Measurements from ENCODE around the gene ZNRF1. TPM values are rescaled to one million over a fixed set of nuclear protein-coding genes. Genes with fewer than 3 reads are reported as not detected.

ZNRF1 gene
- total RNA-seq, 2 experiments from 2014 or later: 13.0 to 13.2 TPM

DNA sequence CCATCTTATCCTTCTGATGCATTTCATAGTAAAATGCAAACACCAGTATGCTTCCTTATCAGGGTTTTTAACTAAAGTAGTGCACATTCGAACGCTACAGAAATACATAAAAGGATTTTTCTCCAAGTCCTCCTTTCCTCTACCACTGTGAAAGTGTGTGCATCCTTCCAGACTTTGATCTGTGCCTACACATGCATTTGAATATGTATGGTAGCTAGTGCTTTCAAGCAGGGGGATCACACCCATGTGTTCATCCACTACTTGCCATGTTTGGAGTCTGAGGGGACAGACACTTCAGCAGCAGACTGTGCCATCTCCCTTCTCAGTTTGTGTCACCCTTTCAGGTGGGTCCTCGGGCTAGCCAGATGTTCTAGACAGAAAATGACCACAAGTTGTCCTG is 102.8 kb downstream of the ZNRF1 start:
- ChIA-PET POLR2A (interaction anchor here (0.7 kb wide), 1 partner anchor 116 kb away, joined by 3 read pairs; the partner anchor contains the start of gene WDR59), CTCF (interaction anchor here (1.7 to 3.6 kb wide), 3 partner anchors 8 to 103 kb away, joined by 4 to 39 read pairs (median 8); partner anchors contain the start of gene ZNRF1)

DNA sequence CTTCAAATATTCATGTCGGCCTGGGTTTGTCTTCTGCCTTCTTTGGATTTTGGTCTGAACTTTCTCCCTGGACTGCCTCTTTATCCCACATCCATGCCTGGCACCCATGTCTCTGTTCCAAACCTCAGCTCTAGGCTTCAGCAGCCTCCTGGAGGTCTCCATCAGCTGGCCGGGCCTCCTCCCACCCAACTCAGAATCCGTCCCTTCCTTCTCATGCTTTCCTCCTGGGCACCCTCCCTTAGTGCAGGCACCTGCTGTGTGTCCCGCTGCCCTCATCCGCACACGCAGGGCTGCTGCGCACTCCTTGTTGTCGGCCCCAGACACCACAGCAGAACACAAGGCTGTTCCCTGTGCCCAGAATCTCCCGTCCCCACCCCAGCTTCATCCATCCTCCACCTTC is 103.8 kb downstream of the ZNRF1 start:
- POLR2A ChIA-PET: no interaction called here

DNA sequence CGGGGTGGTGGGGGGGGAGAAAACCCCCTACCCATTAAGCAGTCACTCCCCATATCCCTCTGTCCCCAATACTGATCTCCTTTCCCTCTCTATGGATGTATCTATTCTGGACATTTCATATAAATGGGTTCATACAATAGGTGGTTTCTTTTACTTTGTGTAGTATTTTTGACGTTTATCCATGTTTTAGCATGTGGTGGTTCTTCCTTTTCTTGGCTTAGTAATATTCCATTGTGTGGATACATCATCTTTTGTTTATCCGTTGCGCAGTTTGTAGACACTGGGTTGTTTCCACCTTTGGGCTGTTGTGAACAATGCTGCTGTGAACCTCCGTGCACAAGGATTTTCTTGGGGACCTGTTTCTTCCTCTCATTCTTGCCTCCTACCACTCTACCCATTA is 105.2 kb downstream of the ZNRF1 start:
- ChIA-PET CTCF (interaction anchor here (0.6 to 0.7 kb wide), 2 partner anchors 224 to 533 kb away, joined by 3 to 5 read pairs; no protein-coding TSS in a partner anchor), POLR2A (no interaction called here)

More for the DNA sequence above, 103.8 kb downstream of the ZNRF1 start:
- CTCF ChIA-PET: interaction anchor here (1.7 to 1.9 kb wide), 2 partner anchors 9 to 104 kb away, joined by 4 to 8 read pairs; partner anchors contain the start of gene ZNRF1

DNA sequence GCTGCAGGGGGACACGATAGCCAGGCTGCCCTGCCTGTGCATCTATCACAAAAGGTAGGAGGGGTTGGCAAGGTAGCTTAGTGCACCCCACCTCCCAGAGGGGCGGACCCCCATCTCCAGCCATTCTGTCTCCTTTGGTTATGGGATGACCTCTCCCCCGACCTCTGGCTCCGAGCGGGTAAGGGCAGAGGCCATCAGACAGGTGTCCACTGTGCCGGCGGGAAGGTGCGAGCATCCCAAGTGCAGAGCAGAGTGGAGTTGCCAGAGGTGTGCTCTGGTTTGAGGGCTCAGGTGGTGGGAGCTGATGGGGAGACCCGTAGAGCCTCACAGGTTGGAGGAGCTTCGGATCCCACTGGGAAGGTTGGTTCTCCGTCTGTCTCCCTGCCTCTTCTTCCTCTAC is 106.0 kb downstream of the ZNRF1 start:
- ChIA-PET POLR2A (no interaction called here), CTCF (interaction anchor here (1.6 kb wide), 1 partner anchor 106 kb away, joined by 4 read pairs; the partner anchor contains the start of gene ZNRF1)

DNA sequence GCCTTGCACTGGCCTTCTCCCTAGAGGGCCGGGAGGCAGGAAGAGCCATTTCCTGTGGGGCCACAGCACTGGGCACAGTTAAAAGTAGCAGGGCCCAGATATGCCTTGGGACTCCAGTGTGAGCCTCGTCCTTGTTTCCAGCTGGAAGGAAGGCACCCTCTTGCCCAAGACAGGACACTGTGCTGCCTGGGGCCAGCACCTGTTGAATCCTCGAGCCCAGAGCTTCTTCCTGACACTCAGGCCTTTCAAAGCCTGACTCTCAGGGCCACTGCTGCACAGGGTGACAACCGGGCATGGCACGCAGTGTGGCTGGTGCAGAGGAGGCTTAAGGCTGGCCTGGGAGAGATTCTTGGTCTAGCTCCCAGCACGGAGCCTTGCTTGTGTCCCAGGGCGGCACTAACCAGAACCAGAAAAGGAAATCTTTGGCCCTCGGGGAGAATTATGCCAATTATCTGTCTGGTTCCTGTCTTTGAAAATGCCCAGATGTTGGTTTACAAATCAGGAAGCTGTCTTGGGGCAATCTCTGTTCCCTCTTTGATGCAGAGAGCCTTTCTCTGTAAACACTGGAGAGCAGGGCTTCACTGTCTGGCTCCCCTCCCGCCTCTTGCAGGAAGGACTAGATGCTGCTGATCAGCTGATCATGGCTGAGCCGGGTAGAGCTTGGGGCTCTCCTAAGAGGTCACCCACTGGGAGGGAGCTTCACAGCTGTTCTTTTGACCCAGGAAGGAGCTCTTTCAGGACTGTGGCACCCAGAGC is 106.7 kb downstream of the ZNRF1 start:
- CTCF ChIA-PET: interaction anchor here (0.8 to 1.6 kb wide), 2 partner anchors 29 to 107 kb away, joined by 3 to 4 read pairs; partner anchors contain the start of gene ZNRF1
- POLR2A ChIA-PET: no interaction called here

DNA sequence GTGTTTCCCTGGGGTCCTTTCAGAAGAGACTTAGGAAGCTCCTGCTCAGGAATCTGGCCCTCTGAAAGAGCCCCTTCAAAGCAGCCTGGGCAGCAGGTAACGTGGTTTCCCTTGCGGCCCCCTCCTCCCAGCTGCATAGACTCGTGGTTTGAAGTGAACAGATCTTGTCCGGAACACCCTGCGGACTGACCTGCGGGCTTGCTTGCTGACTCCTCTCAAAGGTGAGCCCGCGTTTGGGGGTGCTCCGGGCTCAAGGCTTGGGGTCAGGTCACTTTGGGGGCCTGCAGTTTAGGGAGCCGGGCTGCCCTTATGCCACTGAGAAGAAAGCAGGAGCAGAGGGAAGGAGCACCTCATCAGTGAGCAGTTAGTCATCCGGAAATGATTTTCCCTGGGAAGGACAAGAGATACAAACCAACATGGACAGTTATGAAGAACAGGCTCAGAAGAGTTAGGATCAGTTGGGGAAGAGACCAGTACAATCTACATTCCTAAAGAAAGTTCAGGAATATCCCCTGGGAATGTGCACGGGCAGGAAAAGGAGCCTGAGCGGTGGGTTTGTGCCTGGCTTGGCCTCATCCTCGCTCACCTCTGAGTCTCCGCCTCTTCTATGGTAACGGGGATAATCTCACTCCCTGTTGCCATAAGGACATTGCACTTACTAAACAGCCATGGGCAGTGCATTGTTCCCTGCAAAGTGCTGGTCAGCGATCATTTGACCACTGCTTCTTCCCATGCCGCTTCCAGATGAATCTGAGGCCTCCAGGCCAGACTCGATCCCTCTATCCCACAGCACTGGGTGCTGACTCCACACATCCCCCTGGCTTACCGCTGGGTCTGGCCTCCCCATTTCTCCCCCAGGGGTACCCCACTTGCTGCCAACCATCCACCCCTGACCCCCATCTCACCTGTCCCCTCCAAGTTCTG is 107.8 kb downstream of the ZNRF1 start:
- ChIA-PET POLR2A (no interaction called here), CTCF (interaction anchor here (1.6 kb wide), 1 partner anchor 108 kb away, joined by 4 read pairs; the partner anchor contains the start of gene ZNRF1)

DNA sequence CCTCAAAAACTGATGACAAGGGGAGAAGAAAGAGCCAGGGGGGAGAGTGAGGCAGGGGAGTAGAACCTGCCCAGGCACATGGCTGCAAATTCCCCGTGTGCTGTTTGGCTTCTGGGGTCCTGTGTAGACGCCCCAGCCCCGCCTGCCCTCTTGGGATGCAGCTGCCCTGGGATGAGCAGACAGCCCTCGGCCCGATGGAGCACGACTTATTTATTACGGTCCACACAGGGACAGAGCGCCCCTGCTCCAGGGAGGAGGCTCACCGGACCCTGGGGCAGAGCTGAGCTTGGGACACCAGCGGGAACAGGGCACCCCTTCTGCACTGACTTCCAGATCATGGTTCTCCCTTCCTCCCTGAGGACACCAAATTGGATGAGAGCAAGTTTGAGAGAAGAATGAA is 108.7 kb downstream of the ZNRF1 start:
- ChIA-PET CTCF (interaction anchor here (6.4 kb wide), 1 partner anchor 112 kb away, joined by 107 read pairs; the partner anchor contains the start of gene ZNRF1), POLR2A (interaction anchor here (2.1 kb wide), 1 partner anchor 10 kb away, joined by 9 read pairs; no protein-coding TSS in a partner anchor)

DNA sequence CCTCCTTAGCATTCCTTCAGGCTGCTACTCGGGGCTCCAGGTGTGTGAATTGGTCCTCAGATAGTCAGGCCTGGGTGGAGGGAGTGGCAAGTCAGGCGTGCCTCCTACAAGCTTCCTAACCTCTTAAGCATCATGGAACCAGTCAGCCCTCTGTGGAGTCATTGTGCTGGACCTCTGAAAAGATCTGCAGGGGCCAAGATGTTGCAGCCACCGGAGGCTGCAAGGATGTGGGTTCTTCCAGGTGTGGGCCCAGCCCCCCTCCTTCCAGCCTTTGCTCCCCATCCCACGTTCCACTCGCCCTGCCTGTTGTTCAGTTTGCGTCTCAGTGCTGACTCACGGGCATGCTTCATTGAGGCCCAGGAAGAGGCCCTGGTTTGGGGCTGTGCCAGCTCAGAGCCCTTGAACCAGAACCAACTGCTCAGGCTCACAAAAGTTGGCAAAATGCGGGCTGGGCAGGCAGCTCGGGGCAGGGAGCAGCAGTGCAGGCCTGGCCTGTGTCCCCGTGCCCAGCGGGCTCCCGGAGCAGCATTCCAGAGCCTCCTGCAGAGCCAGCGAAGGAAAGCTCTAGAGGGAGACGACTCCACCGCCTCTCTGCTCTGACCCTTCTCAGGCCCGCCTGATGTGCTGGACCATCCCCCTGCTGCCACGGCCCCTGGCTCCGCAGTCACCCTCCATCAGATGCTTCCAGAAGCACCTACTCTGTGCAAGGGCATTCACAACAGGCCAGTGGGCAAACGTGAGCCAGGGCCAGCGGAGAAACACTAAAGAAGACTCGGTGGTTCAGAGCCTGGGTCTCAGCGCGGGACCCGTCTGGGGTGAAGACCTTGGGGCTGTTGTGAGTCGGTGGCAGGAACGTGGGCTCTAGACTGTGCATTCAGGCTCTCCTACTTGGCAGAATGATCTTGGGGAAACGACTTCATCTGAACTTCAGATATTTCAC is 110.2 kb downstream of the ZNRF1 start:
- CTCF ChIA-PET: interaction anchor here (0.9 to 6.4 kb wide), 5 partner anchors 9 to 144 kb away, joined by 3 to 107 read pairs (median 5); partner anchors contain the start of gene ZNRF1
- POLR2A ChIA-PET: interaction anchor here (0.9 to 2.1 kb wide), 5 partner anchors 10 to 124 kb away, joined by 5 to 9 read pairs (median 8); partner anchors contain the start of genes WDR59 and ZNRF1

DNA sequence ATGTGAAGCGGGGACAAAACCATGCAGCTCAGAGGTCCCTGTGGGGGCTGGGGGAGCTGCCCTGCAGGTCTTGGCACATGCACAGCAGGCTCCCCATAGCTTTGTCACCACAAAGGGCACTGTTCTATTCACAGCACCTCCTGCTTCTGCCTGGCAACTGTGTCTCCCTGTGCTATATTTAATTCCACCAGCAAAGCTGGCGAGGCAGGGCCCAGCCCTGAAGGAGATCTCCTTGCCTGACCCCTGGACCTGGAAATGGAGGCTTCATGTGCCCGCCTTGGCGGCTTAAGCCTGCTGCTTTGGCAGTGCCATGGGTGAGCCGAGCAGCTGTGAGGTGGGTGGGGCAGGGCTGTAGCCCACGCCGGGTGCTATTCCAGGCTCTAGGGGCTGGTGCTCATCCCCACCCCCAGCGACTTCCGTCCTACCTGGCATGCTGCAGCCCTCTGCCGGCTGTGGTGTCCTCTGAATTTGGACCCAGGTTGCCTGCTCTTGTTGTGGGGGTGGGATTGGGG is 111.0 kb downstream of the ZNRF1 start:
- POLR2A ChIA-PET: interaction anchor here (1.5 to 2.1 kb wide), 4 partner anchors 12 to 125 kb away, joined by 5 to 9 read pairs (median 6); partner anchors contain the start of genes WDR59 and ZNRF1
- CTCF ChIA-PET: interaction anchor here (0.9 to 6.4 kb wide), 5 partner anchors 10 to 145 kb away, joined by 3 to 107 read pairs (median 9); partner anchors contain the start of gene ZNRF1

DNA sequence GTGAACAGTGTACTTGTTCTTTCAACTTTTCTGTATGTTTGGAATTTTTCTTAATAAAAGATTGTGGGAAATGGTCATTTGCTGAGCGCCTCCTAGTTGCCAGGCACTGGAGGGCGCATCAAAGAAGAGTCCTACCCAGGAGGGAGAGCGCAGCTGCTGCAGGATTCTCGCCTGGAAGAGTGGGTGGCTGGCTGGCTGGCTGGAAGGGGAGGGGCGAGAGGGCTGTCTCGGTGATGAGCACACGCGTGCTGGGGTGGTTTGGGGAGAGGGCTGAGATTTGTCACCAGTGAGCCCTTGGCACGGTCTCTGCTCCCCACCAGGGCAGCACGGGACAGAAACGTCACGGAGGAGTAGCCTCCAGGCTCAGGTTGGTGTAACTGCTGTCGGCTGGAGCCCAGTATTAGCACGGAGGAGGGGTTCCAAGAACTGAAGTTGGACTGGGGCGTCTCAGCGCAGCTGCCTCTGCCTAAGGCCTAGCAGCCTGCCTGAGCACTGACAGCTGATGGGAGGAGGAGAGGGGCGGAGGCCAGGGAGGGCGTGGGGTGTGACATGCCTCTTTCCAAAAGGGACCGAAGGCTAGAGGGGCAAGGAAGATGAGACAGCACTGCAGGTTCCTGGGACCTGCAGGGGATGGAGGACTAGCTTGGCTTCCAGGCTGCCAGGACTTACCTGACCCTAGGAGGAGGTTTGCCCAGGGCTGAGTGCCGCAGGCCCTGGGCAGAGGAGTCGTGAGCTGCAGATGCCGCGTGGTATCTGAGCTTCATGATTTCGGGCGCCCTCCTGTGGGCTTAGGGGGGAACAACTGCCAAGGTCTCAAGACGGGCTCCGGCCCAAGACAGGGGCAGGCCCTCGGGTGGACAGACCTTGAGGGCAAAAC is 112.1 kb downstream of the ZNRF1 start:
- CTCF ChIA-PET: interaction anchor here (0.6 to 6.4 kb wide), 29 partner anchors 8 to 511 kb away, joined by 3 to 107 read pairs (median 4); partner anchors contain the start of genes WDR59 and ZNRF1
- POLR2A ChIA-PET: interaction anchor here (1.1 to 1.5 kb wide), 3 partner anchors 99 to 126 kb away, joined by 4 to 16 read pairs (median 4); partner anchors contain the start of genes WDR59 and ZNRF1

DNA sequence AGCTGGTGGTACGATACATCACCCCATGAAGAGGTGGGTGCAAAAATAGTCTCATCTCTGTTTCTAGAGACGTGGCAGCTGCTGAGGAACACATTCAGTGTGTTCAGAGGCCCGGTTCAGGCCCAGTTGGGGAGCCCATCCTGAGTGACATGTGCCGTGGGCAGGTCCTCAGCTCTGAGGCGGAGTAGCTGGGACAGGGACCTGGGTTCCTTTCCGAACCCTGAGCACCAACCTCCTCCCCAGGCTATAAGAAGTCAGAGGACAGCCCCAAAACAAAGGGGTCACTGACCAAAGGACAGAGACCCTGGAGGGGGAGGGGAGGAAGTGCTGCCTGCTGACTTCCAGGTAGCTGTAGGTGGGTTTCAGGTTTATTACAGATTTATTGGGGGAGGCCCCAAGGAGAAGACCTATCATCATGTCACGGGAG is 112.7 kb downstream of the ZNRF1 start:
- ChIA-PET CTCF (interaction anchor here (0.7 to 6.4 kb wide), 27 partner anchors 9 to 510 kb away, joined by 3 to 107 read pairs (median 4); partner anchors contain the start of genes WDR59 and ZNRF1), POLR2A (interaction anchor here (1.1 to 1.5 kb wide), 3 partner anchors 100 to 126 kb away, joined by 4 to 16 read pairs (median 4); partner anchors contain the start of genes WDR59 and ZNRF1)

DNA sequence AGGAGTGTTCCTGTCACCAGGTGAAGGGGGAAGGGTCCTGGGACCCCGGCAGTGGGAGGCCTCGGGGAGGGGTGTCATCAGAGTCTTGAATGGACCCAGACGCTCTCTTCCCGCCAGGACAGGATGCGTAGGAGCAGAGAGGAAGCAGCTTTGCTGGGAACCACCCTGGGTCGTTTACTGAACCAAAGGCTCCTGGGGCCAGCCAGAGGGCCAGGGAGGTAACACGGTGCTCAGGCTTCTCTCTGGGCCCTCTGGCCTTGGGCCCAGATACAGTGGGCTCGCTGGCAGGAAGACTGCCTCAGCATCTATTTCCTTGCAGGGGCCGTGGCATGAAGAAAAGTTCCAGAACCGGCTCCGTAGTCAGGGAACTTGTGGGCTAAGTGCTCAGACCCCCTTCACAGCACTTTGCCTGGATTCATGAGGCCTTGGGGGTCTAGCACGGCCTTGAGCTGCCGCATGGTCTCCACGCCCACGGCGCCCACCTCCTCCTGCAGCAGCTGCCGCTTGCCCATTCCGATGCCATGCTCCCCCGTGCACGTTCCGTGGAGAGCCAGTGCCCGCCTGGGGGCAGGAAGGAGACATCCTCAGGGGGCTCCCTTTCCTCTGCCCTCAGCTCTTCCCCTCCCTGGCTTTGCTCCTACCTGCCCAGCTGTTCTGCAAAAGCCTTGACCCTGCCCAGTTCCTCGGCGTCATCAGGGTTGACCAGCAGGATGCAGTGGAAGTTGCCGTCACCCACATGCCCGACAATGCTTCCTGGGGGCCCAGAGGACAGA is 113.3 kb downstream of the ZNRF1 start:
- ChIA-PET POLR2A (interaction anchor here (1.1 to 1.5 kb wide), 3 partner anchors 100 to 127 kb away, joined by 4 to 16 read pairs (median 4); partner anchors contain the start of genes WDR59 and ZNRF1), CTCF (interaction anchor here (0.5 to 6.4 kb wide), 23 partner anchors 9 to 445 kb away, joined by 3 to 107 read pairs (median 5); partner anchors contain the start of genes RFWD3, WDR59 and ZNRF1)

DNA sequence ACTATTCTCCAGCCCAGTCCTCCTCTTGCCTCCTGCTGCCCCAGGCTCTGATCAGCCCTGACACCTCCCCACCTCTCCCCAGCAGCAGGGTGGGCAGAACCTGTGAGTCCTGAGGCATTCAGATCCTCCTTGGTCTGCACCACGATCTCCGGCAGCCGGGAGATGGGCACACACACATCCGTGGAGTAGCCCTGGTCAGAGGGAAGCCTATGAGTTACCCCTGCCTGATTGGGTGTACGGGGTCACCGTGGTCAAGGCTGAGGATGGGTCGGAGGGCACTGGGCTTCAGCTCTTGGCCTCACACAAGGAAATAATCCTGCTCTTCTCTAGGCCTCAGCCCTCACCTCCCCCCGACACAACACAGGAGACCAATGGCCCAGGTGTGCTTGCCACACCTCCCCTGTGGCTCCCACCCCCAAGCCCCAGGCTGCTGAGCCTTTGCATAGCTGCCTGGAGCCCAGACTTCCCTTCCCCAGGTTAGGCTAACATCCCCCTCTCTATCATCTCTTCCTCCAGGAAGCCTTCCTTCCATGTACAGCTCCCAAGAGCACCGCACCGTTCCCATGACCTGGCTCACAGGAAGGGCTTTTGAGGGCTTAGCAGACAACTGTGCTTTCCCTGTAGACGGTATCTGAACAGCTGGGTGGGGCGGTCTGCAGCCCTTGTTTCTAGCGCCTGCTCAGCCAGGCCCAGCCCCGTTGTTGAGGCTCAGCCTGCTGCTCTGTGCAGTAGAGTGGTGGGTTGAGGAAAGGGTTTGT is 114.1 kb downstream of the ZNRF1 start:
- CTCF ChIA-PET: interaction anchor here (0.6 to 6.4 kb wide), 3 partner anchors 38 to 117 kb away, joined by 3 to 107 read pairs (median 3); partner anchors contain the start of gene ZNRF1

DNA sequence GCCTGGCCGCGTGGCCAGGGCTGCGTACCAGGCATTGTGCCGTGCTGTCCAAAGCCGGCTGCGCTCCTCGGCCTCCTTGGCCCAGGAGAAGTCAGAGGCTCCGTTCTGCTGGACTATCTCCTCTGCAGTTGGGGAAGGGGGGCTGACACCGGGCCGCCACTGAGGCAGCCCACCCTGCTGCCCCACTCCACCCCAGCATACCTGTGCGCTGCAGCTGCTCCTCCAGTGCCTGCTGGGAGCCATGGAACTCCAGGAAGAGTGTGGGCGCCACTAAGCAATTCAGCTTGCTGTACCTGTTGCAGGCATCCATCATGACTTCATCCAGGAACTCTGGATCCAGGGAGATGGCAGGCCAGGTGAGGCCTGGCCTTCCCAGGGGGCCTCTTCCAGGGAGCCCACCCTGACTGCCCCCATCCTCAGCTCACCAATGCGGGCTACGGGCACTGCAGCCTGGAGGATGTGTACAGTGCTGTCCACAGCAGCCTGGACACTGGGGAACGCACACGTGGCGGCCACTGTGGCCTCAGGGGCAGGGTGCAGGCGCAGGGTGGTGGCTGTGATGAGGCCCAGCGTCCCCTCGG is 114.8 kb downstream of the ZNRF1 start:
- ChIA-PET POLR2A (interaction anchor here (0.6 kb wide), 1 partner anchor 98 kb away, joined by 3 read pairs; no protein-coding TSS in a partner anchor), CTCF (interaction anchor here (0.6 to 6.4 kb wide), 3 partner anchors 38 to 118 kb away, joined by 3 to 107 read pairs (median 3); partner anchors contain the start of gene ZNRF1)

More for the DNA sequence above, 114.1 kb downstream of the ZNRF1 start:
- POLR2A ChIA-PET: interaction anchor here (0.6 kb wide), 1 partner anchor 97 kb away, joined by 3 read pairs; no protein-coding TSS in a partner anchor
